CD4-positive, alpha-beta T cell treated with Interleukin-15 for 1 hour (primary cell): ENCODE results near the gene KASH5.
"Not testable (repeated sequence)": the region's sequence is repeated elsewhere in the genome, so short reads cannot be mapped to it uniquely, and the experiment has no call there.

Source experiments
- DNase-seq: peaks from one replicate; pipeline ENCODE4 v3.0.0-alpha.2; 2020

KASH5 gene

GRCh38 chr19:49439836-49440235 is 51.8 kb downstream of the KASH5 start:
- no peak for DNase-seq

GRCh38 chr19:49440439-49441209 is 52.6 kb downstream of the KASH5 start:
- no peak for DNase-seq

GRCh38 chr19:49441210-49441959 is 53.3 kb downstream of the KASH5 start, which contains the start of gene SLC17A7:
SLC17A7 (minus strand) TSS chr19:49441527; CDS start chr19:49441379, 148 bp downstream.
- peak; percentile 47 for DNase-seq

GRCh38 chr19:49441960-49442350 is 53.9 kb downstream of the KASH5 start:
- DNase-seq = no peak

GRCh38 chr19:49442354-49442753 is 54.3 kb downstream of the KASH5 start:
- no peak for DNase-seq

- DNase-seq = peak; percentile 46
Observed at GRCh38 chr19:49442771-49443365, 54.8 kb downstream of the KASH5 start.

GRCh38 chr19:49443366-49444099 is 55.5 kb downstream of the KASH5 start:
- DNase-seq = peak; percentile 92

GRCh38 chr19:49444100-49444700 is 56.2 kb downstream of the KASH5 start:
- not testable (repeated sequence) for DNase-seq

GRCh38 chr19:49445997-49446396 is 57.9 kb downstream of the KASH5 start:
- no peak for DNase-seq

- DNase-seq = no peak
Observed at GRCh38 chr19:49447485-49448431, 59.7 kb downstream of the KASH5 start.

- no peak for DNase-seq
Observed at GRCh38 chr19:49448432-49448786, 60.4 kb downstream of the KASH5 start.

- DNase-seq = no peak
Observed at GRCh38 chr19:49450405-49450804, 62.4 kb downstream of the KASH5 start.

GRCh38 chr19:49451430-49452181 is 63.6 kb downstream of the KASH5 start, which contains the start of gene PIH1D1:
PIH1D1 (minus strand) TSS chr19:49451814; CDS start chr19:49451574, 240 bp downstream.
- peak; percentile 98 for DNase-seq

- peak; percentile 98 for DNase-seq
Observed at GRCh38 chr19:49453013-49453756, 65.1 kb downstream of the KASH5 start, which contains the start of gene ALDH16A1. ALDH16A1 (plus strand) TSS chr19:49453225; CDS start chr19:49453332, 107 bp downstream.

GRCh38 chr19:49453757-49454240 is 65.8 kb downstream of the KASH5 start:
- peak; percentile 48 for DNase-seq

- no peak for DNase-seq
Observed at GRCh38 chr19:49455773-49456172, 67.7 kb downstream of the KASH5 start.

- no peak for DNase-seq
Observed at GRCh38 chr19:49456326-49456725, 68.3 kb downstream of the KASH5 start.

- no peak for DNase-seq
Observed at GRCh38 chr19:49458567-49458903, 70.5 kb downstream of the KASH5 start.

- DNase-seq = no peak
Observed at GRCh38 chr19:49459388-49459787, 71.3 kb downstream of the KASH5 start.

GRCh38 chr19:49461130-49461529 is 73.1 kb downstream of the KASH5 start:
- DNase-seq = not testable (repeated sequence)
